ENCODE results near the gene GM2A.

Gene GM2A

GRCh38 chr5:151251621-151252020 lies 1.4 kb upstream of the GM2A start:
- no peak for TF ChIP-seq CTCF (IDR thresholded peaks at IDR 0.05; ENCODE audit: borderline replicate concordance, insufficient read depth, low read depth, low read length)
- no peak overlapping the region for H3K4me3 ChIP-seq (ENCODE audit: low read depth, low read length)

GRCh38 chr5:151253605-151253950 lies 593 bp downstream of the GM2A start:
- peak overlapping the region; percentile 63 for H3K4me3 ChIP-seq (ENCODE audit: low read depth, low read length)
- TF ChIP-seq CTCF (IDR thresholded peaks at IDR 0.05; ENCODE audit: borderline replicate concordance, insufficient read depth, low read depth, low read length): no peak

- peak overlapping the region; percentile 63 for H3K4me3 ChIP-seq (ENCODE audit: low read depth, low read length)
- no peak for TF ChIP-seq CTCF (IDR thresholded peaks at IDR 0.05; ENCODE audit: borderline replicate concordance, insufficient read depth, low read depth, low read length)
Measured at GRCh38 chr5:151254556-151254955, 1.6 kb downstream of the GM2A start.

GRCh38 chr5:151254990-151255389 lies 2.0 kb downstream of the GM2A start:
- H3K4me3 ChIP-seq (ENCODE audit: low read depth, low read length): peak overlapping the region; percentile 17

- peak overlapping the region; percentile 17 for H3K4me3 ChIP-seq (ENCODE audit: low read depth, low read length)
- TF ChIP-seq CTCF (IDR thresholded peaks at IDR 0.05; ENCODE audit: borderline replicate concordance, insufficient read depth, low read depth, low read length): no peak
Measured at GRCh38 chr5:151255621-151256286, 2.8 kb downstream of the GM2A start.

- no peak for TF ChIP-seq CTCF (IDR thresholded peaks at IDR 0.05; ENCODE audit: borderline replicate concordance, insufficient read depth, low read depth, low read length)
- H3K4me3 ChIP-seq (ENCODE audit: low read depth, low read length): peak overlapping the region; percentile 14
Measured at GRCh38 chr5:151257731-151258181, 4.8 kb downstream of the GM2A start.

GRCh38 chr5:151258201-151258611 lies 5.2 kb downstream of the GM2A start:
- no peak for TF ChIP-seq CTCF (IDR thresholded peaks at IDR 0.05; ENCODE audit: borderline replicate concordance, insufficient read depth, low read depth, low read length)
- no peak overlapping the region for H3K4me3 ChIP-seq (ENCODE audit: low read depth, low read length)

All from GM12875 (cell line).